HepG2 (cell line): ENCODE measurements around the gene PHACTR1. TPM values are rescaled to one million over a fixed set of nuclear protein-coding genes. Genes with fewer than 3 reads are reported as not detected.

Experiments
- ATAC-seq: fragments of 200-7000 bp; cut with Tn5 transposase; 3 replicates; pipeline ENCODE4 v1.9.1; 2020; ENCODE audit warnings: mild to moderate bottlenecking, moderate library complexity
- BruUV-seq: library from RNA; stranded (reverse); fragments of 400-500 nt; replicated peaks from 2 replicates; lab custom pipeline; 2021; lab: Mats Ljungman, UMichigan
- CTCF ChIA-PET: fragments of 300-600 bp; formaldehyde crosslinking; extraction: SDS; loops from one replicate; lab custom pipeline; 2021; ENCODE audit warnings: low total read pairs, inconsistent platforms, low intra/inter-chr PET ratio; lab: Yijun Ruan, JAX
- POLR2A ChIA-PET: fragments of 350-600 bp; sonication (Branson Sonifier 250); formaldehyde crosslinking; loops from one replicate; lab custom pipeline; 2020; ENCODE audit warnings: antibody characterized with exemption, inconsistent platforms; lab: Yijun Ruan, JAX
- DNase-seq: peaks from one replicate; pipeline ENCODE4 v3.0.0-alpha.2; 2015; ENCODE audit warnings: low spot score
- FAIRE-seq: peaks from 3 replicates; lab custom pipeline; 2011; peaks lifted over from hg19 to GRCh38; lab: Jason Lieb, UNC
- H2AFZ ChIP-seq: one replicate; pipeline ENCODE4 v1.6.1; 2011; ENCODE audit warnings: low read length, inconsistent platforms
- H3K27ac ChIP-seq: fragments of 300-600 bp; 3 replicates; pipeline ENCODE4 v1.8.0; 2011; ENCODE audit warnings: mixed run types, mild to moderate bottlenecking, mixed read lengths, low read length, inconsistent platforms; ENCODE audit not compliant: insufficient read depth; ENCODE audit errors: extremely low read length
- H3K27me3 ChIP-seq, 2 experiments: fragments of 200-600 bp in 1 of 2; 2 replicates in 1 of 2; 3 replicates in 1 of 2; pipeline versions ENCODE4 v1.6.0 to v1.8.0; 2011; ENCODE audit warnings: low read length in 2 of 2, mild to moderate bottlenecking in 2 of 2, moderate library complexity in 2 of 2, inconsistent platforms in 1 of 2; ENCODE audit not compliant: insufficient read depth in 2 of 2, control insufficient read depth in 1 of 2
- H3K36me3 ChIP-seq, 2 experiments: fragments of 200-600 bp in 1 of 2; replicated peaks in 1 of 2; 2 replicates in 1 of 2; 3 replicates in 1 of 2; pipeline versions ENCODE4 v1.5.1 to v1.8.0; 2011; ENCODE audit warnings: low read length in 2 of 2, inconsistent platforms in 1 of 2; ENCODE audit not compliant: insufficient read depth in 2 of 2, control insufficient read depth in 1 of 2
- H3K4me1 ChIP-seq: 2 replicates; pipeline ENCODE4 v1.5.1; 2012; ENCODE audit warnings: low read length, inconsistent platforms; ENCODE audit not compliant: insufficient read depth
- H3K4me2 ChIP-seq: 2 replicates; pipeline ENCODE4 v1.6.0; 2011; ENCODE audit warnings: low read depth, low read length, inconsistent platforms
- H3K4me3 ChIP-seq, 3 experiments: fragments of 200-600 bp in 1 of 3; sonication (generic), shearing (Covaris generic) in 1 of 3; replicated peaks in 1 of 3; 2 replicates each; pipeline ENCODE4 v1.5.1; 2011 to 2016; ENCODE audit warnings: low read length in 3 of 3, inconsistent platforms in 2 of 3, low read depth in 2 of 3, mild to moderate bottlenecking in 2 of 3, control low read depth in 1 of 3, mixed read lengths in 1 of 3; ENCODE audit not compliant: insufficient read depth in 1 of 3
- H3K79me2 ChIP-seq: one replicate; pipeline ENCODE4 v1.6.1; 2011; ENCODE audit warnings: low read length, inconsistent platforms; ENCODE audit not compliant: insufficient read depth
- H3K9ac ChIP-seq: 2 replicates; pipeline ENCODE4 v1.6.0; 2011; ENCODE audit warnings: mild to moderate bottlenecking, low read depth, low read length, inconsistent platforms; ENCODE audit not compliant: insufficient read depth
- H3K9me3 ChIP-seq: 2 replicates; pipeline ENCODE4 v1.5.1; 2012; ENCODE audit warnings: mild to moderate bottlenecking, low read length
- H4K20me1 ChIP-seq: 2 replicates; pipeline ENCODE4 v1.6.0; 2011; ENCODE audit warnings: inconsistent platforms, mild to moderate bottlenecking, low read length, moderate library complexity; ENCODE audit not compliant: insufficient read depth
- WGBS: methylation state at CpG from one replicate; pipeline ENCODE4 v1.1.6; 2017; ENCODE audit warnings: low lambda C conversion rate; 5-methylcytosine and 5-hydroxymethylcytosine counted together
- in situ Hi-C: cut with HindIII; loops from 2 replicates; pipeline ENCODE4 v1.10.0; 2017; ENCODE audit warnings: low pct_unique_long_range_greater_than_20kb; ENCODE audit not compliant: extremely low pct_ligation_motif_present
- intact Hi-C: fragments of 100-400 bp; cut with micrococcal nuclease; formaldehyde crosslinking; loops from one replicate; pipeline ENCODE4 v1.10.0; 2022; ENCODE audit not compliant: unreplicated experiment
- polyA plus RNA-seq, 8 experiments: library from polyadenylated mRNA; depleted of rRNA in 3 of 8; stranded (reverse) in 7 of 8; unstranded in 1 of 8; fragments of >200 nt; fragmentation: Illumina TruSeq in 4 of 8; extraction: Trizol in 4 of 8; gene quantifications; 2 replicates each; pipeline versions ENCODE4 v1.2.1 to v1.2.3, GENCODE V29; 2011 to 2016; ENCODE audit warnings: low read depth in 4 of 8, missing spikeins in 1 of 8, mixed read lengths in 1 of 8; ENCODE audit not compliant: insufficient read depth in 1 of 8
- total RNA-seq, 5 experiments: library from RNA; depleted of rRNA; stranded (reverse); fragments of >200 nt; fragmentation: Illumina TruSeq; extraction: Trizol; gene quantifications; 2 replicates each; pipeline ENCODE4 v1.2.3, GENCODE V29; 2016; ENCODE audit warnings: low read depth in 1 of 5
- TF ChIP-seq, protein P1 (sequence below): sonication (generic); formaldehyde crosslinking; IDR thresholded peaks from 2 replicates; pipeline ENCODE4 v1.9.0; 2022; ENCODE audit warnings: low read depth, missing genetic modification reagents
- TF ChIP-seq, protein P2 (sequence below): sonication (generic); formaldehyde crosslinking; IDR thresholded peaks from 2 replicates; pipeline ENCODE4 v1.4.0; 2020; ENCODE audit warnings: missing genetic modification reagents

Gene PHACTR1
- total and polyA plus RNA-seq, 2 of the 13 experiments (the other 11 are each of a cell fraction or from before 2014, with no cell fraction given) = 0.09 TPM; not detected in 1

DNA sequence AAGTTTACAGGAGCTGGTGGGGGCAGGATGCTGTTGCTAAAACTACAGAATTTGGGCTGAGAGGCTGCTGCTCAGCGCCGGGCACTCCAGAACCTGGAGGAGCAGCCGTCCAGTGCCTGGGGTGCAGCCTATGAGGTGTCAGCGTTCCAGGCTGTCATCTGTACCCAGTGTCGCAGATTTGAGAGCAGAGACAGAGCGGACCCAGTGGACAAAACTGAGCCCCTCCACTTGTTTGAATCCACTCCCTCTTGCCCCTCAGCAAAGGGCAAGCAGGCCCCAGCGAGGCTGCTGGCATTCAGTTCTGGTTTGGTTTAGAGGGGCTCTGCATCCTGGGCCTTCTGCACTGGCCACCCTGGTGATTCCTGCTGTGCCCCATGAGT lies 467.5 kb downstream of the PHACTR1 start:
- intact Hi-C loops = no loop called here
- BruUV-seq = no TSS peak

More for the DNA sequence above, 467.5 kb downstream of the PHACTR1 start:
- peaks cover 21% of the 10 kb centered on the region for H3K4me1 ChIP-seq
- ATAC-seq (no peak), DNase-seq (no peak), FAIRE-seq (no peak)
- ChIA-PET POLR2A (no interaction called here), CTCF (no interaction called here)
- WGBS = 40% methylated on average over 6 of the region's 7 CpGs
- H3K4me3 ChIP-seq = no peak overlapping the region
- H3K36me3 ChIP-seq = no peaks in the 10 kb centered on the region
- in situ Hi-C loops = loop anchor here (25.0 kb wide), 1 partner anchor 353 kb away; no protein-coding TSS in a partner anchor
- no peak overlapping the region for H3K9ac ChIP-seq
- TF ChIP-seq, protein P1, sequence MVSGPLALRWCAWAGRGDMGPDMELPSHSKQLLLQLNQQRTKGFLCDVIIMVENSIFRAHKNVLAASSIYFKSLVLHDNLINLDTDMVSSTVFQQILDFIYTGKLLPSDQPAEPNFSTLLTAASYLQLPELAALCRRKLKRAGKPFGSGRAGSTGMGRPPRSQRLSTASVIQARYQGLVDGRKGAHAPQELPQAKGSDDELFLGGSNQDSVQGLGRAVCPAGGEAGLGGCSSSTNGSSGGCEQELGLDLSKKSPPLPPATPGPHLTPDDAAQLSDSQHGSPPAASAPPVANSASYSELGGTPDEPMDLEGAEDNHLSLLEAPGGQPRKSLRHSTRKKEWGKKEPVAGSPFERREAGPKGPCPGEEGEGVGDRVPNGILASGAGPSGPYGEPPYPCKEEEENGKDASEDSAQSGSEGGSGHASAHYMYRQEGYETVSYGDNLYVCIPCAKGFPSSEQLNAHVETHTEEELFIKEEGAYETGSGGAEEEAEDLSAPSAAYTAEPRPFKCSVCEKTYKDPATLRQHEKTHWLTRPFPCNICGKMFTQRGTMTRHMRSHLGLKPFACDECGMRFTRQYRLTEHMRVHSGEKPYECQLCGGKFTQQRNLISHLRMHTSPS = no peak
- TF ChIP-seq, protein P2, sequence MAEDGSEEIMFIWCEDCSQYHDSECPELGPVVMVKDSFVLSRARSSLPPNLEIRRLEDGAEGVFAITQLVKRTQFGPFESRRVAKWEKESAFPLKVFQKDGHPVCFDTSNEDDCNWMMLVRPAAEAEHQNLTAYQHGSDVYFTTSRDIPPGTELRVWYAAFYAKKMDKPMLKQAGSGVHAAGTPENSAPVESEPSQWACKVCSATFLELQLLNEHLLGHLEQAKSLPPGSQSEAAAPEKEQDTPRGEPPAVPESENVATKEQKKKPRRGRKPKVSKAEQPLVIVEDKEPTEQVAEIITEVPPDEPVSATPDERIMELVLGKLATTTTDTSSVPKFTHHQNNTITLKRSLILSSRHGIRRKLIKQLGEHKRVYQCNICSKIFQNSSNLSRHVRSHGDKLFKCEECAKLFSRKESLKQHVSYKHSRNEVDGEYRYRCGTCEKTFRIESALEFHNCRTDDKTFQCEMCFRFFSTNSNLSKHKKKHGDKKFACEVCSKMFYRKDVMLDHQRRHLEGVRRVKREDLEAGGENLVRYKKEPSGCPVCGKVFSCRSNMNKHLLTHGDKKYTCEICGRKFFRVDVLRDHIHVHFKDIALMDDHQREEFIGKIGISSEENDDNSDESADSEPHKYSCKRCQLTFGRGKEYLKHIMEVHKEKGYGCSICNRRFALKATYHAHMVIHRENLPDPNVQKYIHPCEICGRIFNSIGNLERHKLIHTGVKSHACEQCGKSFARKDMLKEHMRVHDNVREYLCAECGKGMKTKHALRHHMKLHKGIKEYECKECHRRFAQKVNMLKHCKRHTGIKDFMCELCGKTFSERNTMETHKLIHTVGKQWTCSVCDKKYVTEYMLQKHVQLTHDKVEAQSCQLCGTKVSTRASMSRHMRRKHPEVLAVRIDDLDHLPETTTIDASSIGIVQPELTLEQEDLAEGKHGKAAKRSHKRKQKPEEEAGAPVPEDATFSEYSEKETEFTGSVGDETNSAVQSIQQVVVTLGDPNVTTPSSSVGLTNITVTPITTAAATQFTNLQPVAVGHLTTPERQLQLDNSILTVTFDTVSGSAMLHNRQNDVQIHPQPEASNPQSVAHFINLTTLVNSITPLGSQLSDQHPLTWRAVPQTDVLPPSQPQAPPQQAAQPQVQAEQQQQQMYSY (CRISPR knock-in tag) = no peak
- H3K4me2 ChIP-seq = no peak overlapping the region
- no peak overlapping the region for H2AFZ ChIP-seq
- H3K27me3 ChIP-seq = peaks cover 2 to 28% of the 10 kb centered on the region in 2 experiments; a peak in 3 of 5 replicates
- no peaks in the 10 kb centered on the region for H3K79me2 ChIP-seq
- no peaks in the 10 kb centered on the region for H4K20me1 ChIP-seq
- no peak overlapping the region for H3K27ac ChIP-seq
- no peaks in the 10 kb centered on the region for H3K9me3 ChIP-seq
